K562 (cell line): ENCODE data around the gene HOXB8. TPM values are rescaled to one million over a fixed set of nuclear protein-coding genes. Genes with fewer than 3 reads are reported as not detected.

Experiments used
- ARID1B ChIP-seq: fragments of 450-650 bp; IDR thresholded peaks from 2 replicates; pipeline ENCODE4 v1.6.1; 2016; ENCODE audit warnings: antibody characterized with exemption, mild to moderate bottlenecking, inconsistent platforms
- CTCFL ChIP-seq: IDR thresholded peaks from 2 replicates; pipeline ENCODE4 v1.6.1; 2011; ENCODE audit warnings: borderline replicate concordance, low read depth, mild to moderate bottlenecking, moderate library complexity, low read length; ENCODE audit not compliant: insufficient read depth, poor library complexity, severe bottlenecking
- DEAF1 ChIP-seq: fragments of 450-650 bp; formaldehyde crosslinking; IDR thresholded peaks from 2 replicates; pipeline ENCODE4 v1.4.0; 2020; ENCODE audit warnings: mild to moderate bottlenecking, moderate library complexity
- ETV1 ChIP-seq: fragments of 450-650 bp; conservative IDR thresholded peaks from 2 replicates; pipeline ENCODE4 v1.6.1; 2016; ENCODE audit warnings: missing genetic modification characterization, control low read depth, low read depth, missing compliant biosample characterization
- FOXJ3 ChIP-seq: sonication (generic); formaldehyde crosslinking; IDR thresholded peaks from 2 replicates; pipeline ENCODE4 v1.4.0; 2020; ENCODE audit warnings: mild to moderate bottlenecking, missing genetic modification reagents
- HCFC1 ChIP-seq: IDR thresholded peaks from 2 replicates; pipeline ENCODE4 v1.6.1; 2012; ENCODE audit warnings: low read depth, low read length, improper control_type of control experiment
- MEF2D ChIP-seq: conservative IDR thresholded peaks from 2 replicates; pipeline ENCODE4 v1.6.1; 2016; ENCODE audit warnings: low read depth, missing genetic modification characterization, missing compliant biosample characterization
- MLX ChIP-seq, 2 experiments: fragments of 450-650 bp in 1 of 2; sonication (generic) in 1 of 2; formaldehyde crosslinking; conservative IDR thresholded peaks; 2 replicates each; pipeline versions ENCODE4 v1.4.0 to v1.8.1; 2020 to 2022; ENCODE audit warnings: mild to moderate bottlenecking in 1 of 2, missing genetic modification reagents in 1 of 2
- NCOA2 ChIP-seq, 2 experiments: fragments of 450-650 bp; IDR thresholded peaks; 2 replicates each; pipeline ENCODE4 v1.6.1; 2018; ENCODE audit warnings: mild to moderate bottlenecking in 2 of 2, moderate library complexity in 1 of 2; ENCODE audit not compliant: partially characterized antibody in 2 of 2
- POLR2AphosphoS2 ChIP-seq: IDR thresholded peaks from 2 replicates; pipeline ENCODE4 v1.6.1; 2012; ENCODE audit warnings: low read length, improper control_type of control experiment
- PURB ChIP-seq: sonication (generic); formaldehyde crosslinking; IDR thresholded peaks from 2 replicates; pipeline ENCODE4 v1.9.0; 2021; ENCODE audit warnings: low read depth, mild to moderate bottlenecking, missing genetic modification reagents
- RBM14 ChIP-seq: fragments of 200-400 bp; formaldehyde crosslinking; IDR thresholded peaks from 2 replicates; pipeline ENCODE4 v1.6.1; 2018; ENCODE audit warnings: low read depth, mild to moderate bottlenecking, low read length, moderate library complexity, borderline replicate concordance; ENCODE audit not compliant: insufficient read depth
- TOE1 ChIP-seq, 2 experiments: fragments of 450-650 bp in 1 of 2; sonication (generic) in 1 of 2; formaldehyde crosslinking in 1 of 2; IDR thresholded peaks; 2 replicates each; pipeline versions ENCODE4 v1.7.1 to v1.8.0; 2016 to 2022; ENCODE audit warnings: borderline replicate concordance in 2 of 2, mild to moderate bottlenecking in 2 of 2, antibody characterized with exemption in 1 of 2, inconsistent platforms in 1 of 2, low read depth in 1 of 2, missing genetic modification reagents in 1 of 2, moderate library complexity in 1 of 2
- U2AF1 ChIP-seq: fragments of 200-400 bp; formaldehyde crosslinking; optimal IDR thresholded peaks from 2 replicates; pipeline ENCODE3; 2017; ENCODE audit warnings: mild to moderate bottlenecking, low read depth, low read length, moderate library complexity
- XRCC4 ChIP-seq: IDR thresholded peaks from one replicate; pipeline ENCODE4 v1.6.1; 2011; ENCODE audit not compliant: insufficient read depth, insufficient read length; ENCODE audit errors: extremely low read depth
- ZBTB49 ChIP-seq: sonication (generic); formaldehyde crosslinking; IDR thresholded peaks from 2 replicates; pipeline ENCODE4 v1.8.0; 2022; ENCODE audit warnings: missing genetic modification reagents, mild to moderate bottlenecking, borderline replicate concordance
- ZNF174 ChIP-seq: fragments of 250-450 bp; sonication (Bioruptor Pico); IDR thresholded peaks from 2 replicates; pipeline ENCODE4 v1.4.0; 2020; ENCODE audit warnings: mild to moderate bottlenecking
- ZNF347 ChIP-seq: fragments of 450-650 bp; formaldehyde crosslinking; IDR thresholded peaks from 2 replicates; pipeline ENCODE4 v1.4.0; 2020; ENCODE audit warnings: low read depth, mild to moderate bottlenecking, moderate library complexity
- polyA plus RNA-seq, 8 experiments: library from polyadenylated mRNA; depleted of rRNA in 4 of 8; stranded (reverse) in 5 of 8; unstranded in 3 of 8; fragments of >200 nt; fragmentation: Nextera tagmentation in 2 of 8; fragmentation: Illumina TruSeq in 1 of 8; extraction: Ambion mirVana in 2 of 8; extraction: Trizol in 1 of 8; gene quantifications; 2 replicates each; pipeline versions ENCODE4 v1.2.1 to v1.2.3, GENCODE V29; 2011 to 2014; ENCODE audit warnings: inconsistent platforms in 1 of 8, missing spikeins in 1 of 8
- total RNA-seq, 7 experiments: library from RNA; depleted of rRNA in 6 of 7; stranded (reverse); fragments of >200 nt in 6 of 7; fragmentation: Illumina TruSeq in 2 of 7; extraction: Trizol in 2 of 7; gene quantifications; 2 replicates each; pipeline versions ENCODE4 v1.2.1 to v1.2.3, GENCODE V29; 2011 to 2021; ENCODE audit warnings: low replicate concordance in 1 of 7

HOXB8 gene
- total and polyA plus RNA-seq, 9 of the 15 experiments (the other 6 are each of a cell fraction or from before 2014, with no cell fraction given), result 0.52 to 23.8 (median 3.6) TPM

GRCh38 chr17:48618256-48618896 is 3.3 kb upstream of the HOXB8 start (continued):
- TF ChIP-seq MLX (CRISPR knock-in tag; conservative IDR thresholded peaks at IDR 0.05), result no peak
- TF ChIP-seq ETV1 (tag), result 0 out of 2 replicates have a peak, but pooled peaks have one; percentile 22
- no peak for TF ChIP-seq XRCC4
- TF ChIP-seq CTCFL, result peak; percentile 82
- TF ChIP-seq U2AF1, result no peak
- TF ChIP-seq ARID1B, result no peak
- TF ChIP-seq PURB (CRISPR knock-in tag), result no peak
- no peak for TF ChIP-seq MEF2D
- no peak for TF ChIP-seq ZNF347 (CRISPR knock-in tag)
- TF ChIP-seq RBM14, result no peak
- 0 out of 2 replicates have a peak, but pooled peaks have one; percentile 4 for TF ChIP-seq HCFC1
- TF ChIP-seq ZNF174 (CRISPR knock-in tag), result no peak
- peak; percentile 95 for TF ChIP-seq DEAF1
- TF ChIP-seq POLR2AphosphoS2, result peak; percentile 80; the same call in 1 of the 2 replicates
- TF ChIP-seq NCOA2 (IDR thresholded peaks at IDR 0.05; ENCODE audit: partially characterized antibody in 2 of 2), result no peak
- no peak for TF ChIP-seq ZBTB49 (CRISPR knock-in tag)
- 0 out of 2 replicates have a peak, but pooled peaks have one; percentile 51 for TF ChIP-seq TOE1 (IDR thresholded peaks at IDR 0.05; ENCODE audit: borderline replicate concordance)
- TF ChIP-seq TOE1 (CRISPR knock-in tag; IDR thresholded peaks at IDR 0.05; ENCODE audit: borderline replicate concordance, low read depth), result no peak
- TF ChIP-seq FOXJ3 (CRISPR knock-in tag), result no peak
